Measurements from ENCODE around the gene MAFF.

DNA sequence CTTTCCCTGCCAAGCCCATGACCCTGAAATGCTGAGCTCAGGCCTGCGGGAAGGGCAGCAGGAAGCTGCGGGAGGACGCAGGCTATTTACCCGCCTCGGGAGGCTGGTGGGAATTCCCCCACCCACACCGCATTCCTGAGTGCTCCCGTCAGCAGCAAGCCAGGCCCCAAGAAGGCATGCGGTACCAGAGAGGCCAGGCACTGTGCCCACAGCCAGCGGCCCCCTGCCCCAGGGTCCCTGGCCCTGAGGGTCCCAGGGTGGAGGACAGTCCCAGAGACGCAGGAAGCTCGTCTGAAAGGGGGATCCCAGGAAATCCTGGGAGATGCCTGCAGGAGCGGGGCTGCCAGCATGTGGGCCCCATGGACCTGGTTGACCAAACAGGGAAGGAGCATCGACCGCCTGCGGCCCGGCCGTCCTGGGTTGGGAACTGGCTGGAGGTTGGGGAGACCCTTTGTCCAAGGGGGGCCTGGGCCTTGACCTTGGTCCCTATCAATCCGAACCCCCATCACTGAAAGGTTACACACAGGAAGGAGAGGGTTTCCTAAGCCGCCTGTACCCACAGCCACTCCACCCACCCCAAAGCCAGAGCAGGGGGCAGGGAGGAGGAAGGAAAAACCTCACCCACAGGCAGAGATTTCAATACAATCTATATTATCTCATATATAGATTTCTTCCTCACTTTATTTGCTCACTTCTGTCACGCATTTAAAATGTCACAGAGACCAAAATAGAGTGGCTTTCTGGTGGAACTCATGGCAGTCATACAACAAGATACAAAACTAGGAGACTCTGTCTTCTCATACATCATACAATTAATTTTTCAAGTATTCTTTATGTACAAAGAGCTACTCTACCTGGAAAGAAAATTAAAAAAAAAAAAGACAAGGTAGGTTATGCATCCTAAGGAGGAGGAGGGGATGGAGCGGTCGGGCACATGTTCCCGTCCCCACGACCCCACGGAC, 17.1 kb downstream of the MAFF start:
- TF ChIP-seq, protein P1, sequence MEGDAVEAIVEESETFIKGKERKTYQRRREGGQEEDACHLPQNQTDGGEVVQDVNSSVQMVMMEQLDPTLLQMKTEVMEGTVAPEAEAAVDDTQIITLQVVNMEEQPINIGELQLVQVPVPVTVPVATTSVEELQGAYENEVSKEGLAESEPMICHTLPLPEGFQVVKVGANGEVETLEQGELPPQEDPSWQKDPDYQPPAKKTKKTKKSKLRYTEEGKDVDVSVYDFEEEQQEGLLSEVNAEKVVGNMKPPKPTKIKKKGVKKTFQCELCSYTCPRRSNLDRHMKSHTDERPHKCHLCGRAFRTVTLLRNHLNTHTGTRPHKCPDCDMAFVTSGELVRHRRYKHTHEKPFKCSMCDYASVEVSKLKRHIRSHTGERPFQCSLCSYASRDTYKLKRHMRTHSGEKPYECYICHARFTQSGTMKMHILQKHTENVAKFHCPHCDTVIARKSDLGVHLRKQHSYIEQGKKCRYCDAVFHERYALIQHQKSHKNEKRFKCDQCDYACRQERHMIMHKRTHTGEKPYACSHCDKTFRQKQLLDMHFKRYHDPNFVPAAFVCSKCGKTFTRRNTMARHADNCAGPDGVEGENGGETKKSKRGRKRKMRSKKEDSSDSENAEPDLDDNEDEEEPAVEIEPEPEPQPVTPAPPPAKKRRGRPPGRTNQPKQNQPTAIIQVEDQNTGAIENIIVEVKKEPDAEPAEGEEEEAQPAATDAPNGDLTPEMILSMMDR (conservative IDR thresholded peaks at IDR 0.05 in 1 of 2, IDR thresholded peaks at IDR 0.05 in 1 of 2; ENCODE audit: low read depth in 1 of 2, low read length in 2 of 2) = no peak
- TF ChIP-seq EZH2 (IDR thresholded peaks at IDR 0.05; ENCODE audit: low read length, missing control alignments) = no peak

Measured in fibroblast of lung (primary cell).